Measurements from ENCODE around the gene ERN1. TPM values are rescaled to one million over a fixed set of nuclear protein-coding genes. Genes with fewer than 3 reads are reported as not detected.

The ERN1 gene
- polyA plus RNA-seq, 4 donors, result 8.8 to 10.7 (median 9.5) TPM

DNA sequence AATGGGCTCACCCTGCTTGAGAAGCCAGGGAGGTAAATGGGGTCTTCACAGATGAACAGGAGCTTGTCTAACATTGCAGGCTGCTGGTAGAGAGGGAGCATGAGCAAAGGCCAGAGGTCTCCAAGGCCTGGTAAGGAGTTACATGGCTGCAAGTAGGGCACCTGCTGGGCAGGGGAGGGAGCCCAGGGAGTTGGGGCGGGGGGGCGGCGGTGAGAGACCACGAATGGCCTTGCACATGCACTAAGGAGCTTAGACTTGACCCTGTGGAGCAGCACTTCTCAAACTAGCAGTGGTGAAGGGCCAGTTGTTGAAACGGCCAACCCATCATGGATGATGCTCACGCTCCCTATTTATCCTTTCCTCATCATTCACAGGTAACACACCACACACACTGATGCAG is 38.4 kb downstream of the ERN1 start:
- DNase-seq (ENCODE audit: low read depth in 4 of 4, low spot score in 3 of 4), result no peak

DNA sequence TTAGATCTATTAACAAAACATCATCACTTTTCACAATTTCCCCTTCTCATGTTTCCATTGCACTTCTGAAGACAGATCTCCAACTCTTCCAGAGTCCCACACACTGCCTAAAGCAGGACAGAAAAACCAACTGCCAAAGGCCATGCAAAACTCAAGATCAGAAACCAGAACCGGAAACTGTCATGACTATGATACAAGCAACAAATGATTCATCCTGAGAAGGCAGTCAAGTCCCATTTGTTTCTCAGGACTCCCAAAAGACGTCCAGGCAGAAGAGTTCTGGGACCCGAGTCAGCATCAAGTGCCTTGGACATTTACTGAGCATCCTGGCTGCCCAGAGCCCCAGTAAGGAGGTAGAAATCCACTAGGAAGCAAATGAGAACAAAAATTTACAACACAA is 38.8 kb downstream of the ERN1 start:
- no peak for DNase-seq (ENCODE audit: low read depth in 4 of 4, low spot score in 3 of 4)

DNA sequence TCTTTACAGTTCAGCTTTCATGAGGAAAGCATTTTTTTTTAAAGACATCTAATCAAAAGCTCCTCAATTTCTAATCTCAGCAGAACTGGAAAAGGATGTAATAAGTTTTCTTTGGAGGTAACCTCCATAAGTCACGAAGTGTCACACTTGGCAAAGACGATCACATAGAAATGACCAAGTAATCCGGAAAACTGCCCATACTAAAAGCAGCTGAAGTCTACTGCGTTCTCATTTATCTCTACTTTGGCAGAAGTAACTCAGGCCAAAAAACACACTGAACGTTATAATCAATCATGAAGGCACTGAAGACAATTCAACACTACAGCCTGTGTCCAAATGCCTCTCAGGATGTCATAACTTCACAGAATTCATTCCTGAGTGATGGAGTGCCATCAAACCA is 39.8 kb downstream of the ERN1 start:
- no peak for DNase-seq (ENCODE audit: low read depth in 4 of 4, low spot score in 3 of 4)

DNA sequence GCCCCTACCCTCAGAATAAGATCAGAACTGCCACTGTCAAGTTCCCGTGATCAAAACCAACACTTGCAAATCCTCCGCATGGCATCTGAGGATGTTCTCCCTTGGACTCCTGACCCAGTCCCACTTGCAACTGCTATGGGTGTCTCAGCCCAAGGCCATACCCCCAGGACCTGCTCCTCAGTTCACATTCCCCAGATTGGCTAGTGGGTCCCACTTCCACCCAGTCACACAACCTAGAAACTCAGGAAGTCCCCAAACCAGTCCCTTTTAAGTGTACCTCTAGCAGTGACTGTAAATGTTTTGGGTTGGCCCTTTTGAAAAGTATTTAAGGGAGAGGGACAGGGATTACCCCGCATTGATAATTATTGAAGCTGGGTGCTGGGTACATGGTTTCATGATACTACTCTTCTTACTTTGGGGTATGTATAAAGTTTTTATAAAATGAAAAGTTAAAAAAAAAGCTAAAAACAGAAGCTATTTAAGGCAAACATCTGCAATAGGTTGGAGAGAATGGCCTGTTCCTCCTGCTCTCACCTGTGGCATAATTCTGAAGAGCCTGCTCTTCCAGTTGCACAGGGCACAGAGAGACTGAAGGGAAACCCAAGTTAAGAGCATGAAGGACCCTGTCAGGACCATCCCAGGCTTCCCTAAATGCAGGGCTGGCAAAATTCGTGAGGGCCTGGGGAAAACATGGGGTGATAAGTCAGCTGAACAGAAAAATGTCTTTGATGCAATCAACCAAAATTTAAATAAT is 42.5 kb downstream of the ERN1 start:
- no peak for DNase-seq (ENCODE audit: low read depth in 4 of 4, low spot score in 3 of 4)

DNA sequence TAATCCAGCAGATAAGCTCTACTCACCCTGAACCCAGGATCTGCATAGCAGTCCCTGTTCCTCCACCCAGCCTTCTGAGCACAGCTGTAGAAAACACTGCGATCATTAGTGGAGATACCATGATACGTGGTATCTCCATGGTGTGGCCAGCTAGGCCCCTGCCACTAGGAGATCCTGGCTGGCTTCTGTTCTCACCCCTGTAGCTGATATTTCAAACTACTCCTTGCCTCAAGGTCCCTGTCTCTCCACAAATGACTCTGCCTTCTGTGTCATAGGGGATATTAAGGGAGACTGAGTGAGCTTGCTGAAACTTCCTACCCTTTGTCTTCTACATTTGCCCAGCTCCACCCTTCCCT is 44.3 kb downstream of the ERN1 start:
- DNase-seq (ENCODE audit: low read depth in 4 of 4, low spot score in 3 of 4), result no peak

- no peak for DNase-seq (ENCODE audit: low read depth in 4 of 4, low spot score in 3 of 4)
These were observed 44.8 kb downstream of the ERN1 start for GRCh38 chr17:64084940-64085649.

DNA sequence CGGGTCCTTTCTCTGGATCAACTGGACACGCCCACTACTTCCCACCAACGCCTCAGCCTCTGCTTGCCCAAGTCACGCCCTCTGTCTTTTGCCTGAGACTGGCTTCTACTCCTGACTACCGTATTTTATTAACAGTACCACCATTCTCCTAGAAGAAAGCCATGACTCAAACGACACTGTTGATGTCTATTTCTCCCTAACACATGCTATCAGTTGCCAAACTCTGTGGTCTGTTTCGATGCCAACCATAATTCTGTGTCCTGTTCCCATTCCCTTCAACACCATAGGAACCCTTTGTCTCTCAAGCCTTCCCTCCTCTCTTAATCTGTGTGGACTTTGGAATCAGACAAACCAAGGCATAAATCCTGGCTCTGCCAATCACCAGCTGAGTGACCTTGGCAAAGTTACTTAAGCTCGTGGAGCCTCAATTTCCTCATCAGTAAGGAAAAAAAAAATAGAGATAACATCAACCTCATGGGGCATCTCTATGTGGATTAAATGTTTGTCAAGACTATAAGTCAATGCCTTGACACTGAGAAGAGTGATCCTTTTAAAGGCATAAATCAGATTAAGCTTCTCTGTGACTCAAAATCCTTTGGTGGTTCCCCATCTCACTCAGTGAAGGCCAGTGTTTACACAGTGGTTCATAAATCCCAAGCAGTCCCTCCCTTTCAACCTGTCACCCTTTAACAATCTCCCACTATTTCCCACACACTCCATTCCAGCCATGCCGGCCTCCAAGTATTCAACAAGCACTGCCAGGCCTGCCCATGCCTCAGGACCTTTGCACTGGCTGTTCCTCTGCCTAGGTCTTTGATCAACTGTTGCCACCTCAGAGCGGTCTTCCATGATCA is 45.6 kb downstream of the ERN1 start:
- DNase-seq (ENCODE audit: low read depth in 4 of 4, low spot score in 3 of 4), result no peak

DNA sequence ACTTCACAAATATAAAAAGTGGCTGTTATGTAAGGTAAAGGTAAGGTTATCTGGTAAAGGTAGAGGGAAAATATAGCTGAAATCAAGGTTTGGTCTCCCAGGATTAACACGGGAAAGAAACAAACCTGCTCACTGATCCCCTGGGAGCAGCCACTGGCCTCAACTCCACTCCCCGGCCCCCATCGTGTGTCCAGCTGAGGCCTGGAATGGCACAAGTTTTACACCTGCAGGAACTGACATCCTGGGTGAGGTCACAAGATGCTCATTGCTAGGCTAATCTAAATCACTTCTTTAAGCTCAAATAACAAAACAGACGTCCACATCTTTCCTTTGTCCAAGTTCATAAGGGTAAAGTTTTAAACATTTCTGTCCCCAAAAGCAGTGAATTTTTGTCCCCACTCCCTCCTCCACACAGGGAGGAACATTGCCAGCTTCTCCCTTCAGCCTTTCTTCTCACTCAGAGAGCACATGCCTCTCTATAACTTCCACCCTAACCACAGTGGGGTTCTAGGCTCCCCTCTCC is 46.3 kb downstream of the ERN1 start:
- DNase-seq (ENCODE audit: low read depth in 4 of 4, low spot score in 3 of 4), result no peak

DNA sequence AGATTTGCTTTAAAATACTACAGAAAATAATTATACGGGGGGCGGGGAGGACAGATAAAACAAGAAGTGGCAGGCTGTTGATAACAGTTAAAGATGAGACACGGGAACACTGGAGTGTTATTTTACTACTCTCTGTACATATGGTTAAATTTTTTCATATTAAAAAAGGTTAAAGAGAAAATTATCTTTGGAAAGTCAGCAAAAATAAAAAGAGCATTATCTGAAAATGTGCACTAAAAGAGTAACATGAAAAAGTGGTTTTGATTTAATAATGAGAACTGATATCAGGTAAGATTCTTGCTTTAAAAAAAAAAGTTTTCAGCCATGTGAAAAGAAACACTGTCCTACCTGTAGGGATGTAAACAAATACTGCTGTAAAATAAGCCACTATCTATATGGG is 46.9 kb downstream of the ERN1 start:
- DNase-seq (ENCODE audit: low read depth in 4 of 4, low spot score in 3 of 4), result no peak

DNA sequence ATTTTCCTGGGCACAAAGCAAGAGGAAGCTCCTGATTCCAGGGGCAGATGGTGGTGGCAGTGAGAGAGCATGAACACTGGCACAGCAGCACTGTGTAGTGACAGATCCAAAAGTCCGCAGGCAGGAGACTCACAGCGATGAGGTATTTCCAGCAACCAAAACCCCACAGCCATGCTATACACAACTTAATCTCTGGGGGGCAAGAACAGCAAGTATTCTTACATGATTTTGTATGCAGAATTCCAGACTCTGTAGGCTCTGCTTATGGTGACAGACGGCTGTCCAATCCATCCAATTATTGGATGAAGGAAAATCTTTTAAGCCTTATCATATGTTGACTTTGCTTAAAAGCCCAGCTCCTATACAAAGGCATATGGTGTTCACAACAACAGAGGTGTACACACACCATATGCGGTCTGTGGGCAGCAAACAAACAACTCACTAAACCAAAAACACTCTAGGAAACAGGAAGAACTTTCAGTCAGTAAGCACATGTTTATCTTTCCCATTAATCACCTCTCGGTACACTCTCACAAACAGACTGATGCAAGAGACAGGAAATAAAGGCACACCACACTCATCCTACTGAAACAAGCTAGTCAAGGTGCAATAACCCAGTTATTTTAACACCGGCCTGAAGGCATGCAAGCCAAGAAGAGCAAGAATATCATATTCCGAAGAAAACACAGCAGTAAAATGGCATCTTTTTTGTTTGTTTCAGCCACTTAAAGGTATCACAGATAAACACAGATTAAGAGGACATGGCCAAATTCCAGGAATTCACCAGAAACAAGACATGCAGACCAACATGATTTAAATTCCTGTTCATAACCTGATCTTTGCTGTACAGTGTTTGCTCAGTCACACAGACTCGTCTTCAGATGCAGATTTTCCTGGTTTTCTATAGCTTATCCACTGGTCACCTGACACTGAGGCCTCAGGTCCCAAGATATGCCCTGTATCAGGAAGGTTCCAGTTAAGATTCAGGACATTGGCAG is 47.8 kb downstream of the ERN1 start:
- DNase-seq (ENCODE audit: low read depth in 4 of 4, low spot score in 3 of 4), result no peak

DNA sequence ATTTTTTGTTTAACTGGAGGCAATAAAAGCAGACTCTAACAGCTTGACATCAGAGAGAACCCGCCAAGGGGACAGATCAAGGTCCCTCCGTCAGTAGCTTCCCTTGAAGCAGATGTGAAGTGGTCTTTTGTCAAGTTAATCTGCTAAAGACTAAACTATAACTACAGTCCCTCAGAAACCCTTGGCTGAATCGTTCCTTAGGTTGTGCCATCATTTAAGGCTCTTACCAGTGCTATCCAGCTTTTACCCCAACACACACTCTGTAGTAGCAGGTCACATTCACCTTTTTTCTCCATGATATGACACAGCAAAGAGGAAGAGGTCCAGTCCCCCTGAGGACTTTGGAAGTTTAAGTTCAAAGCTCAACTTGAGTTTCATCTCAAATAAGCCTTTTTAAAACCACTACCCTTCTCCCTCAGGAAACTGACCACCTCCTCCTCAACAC is 49.7 kb downstream of the ERN1 start:
- DNase-seq (ENCODE audit: low read depth in 4 of 4, low spot score in 3 of 4), result no peak

DNA sequence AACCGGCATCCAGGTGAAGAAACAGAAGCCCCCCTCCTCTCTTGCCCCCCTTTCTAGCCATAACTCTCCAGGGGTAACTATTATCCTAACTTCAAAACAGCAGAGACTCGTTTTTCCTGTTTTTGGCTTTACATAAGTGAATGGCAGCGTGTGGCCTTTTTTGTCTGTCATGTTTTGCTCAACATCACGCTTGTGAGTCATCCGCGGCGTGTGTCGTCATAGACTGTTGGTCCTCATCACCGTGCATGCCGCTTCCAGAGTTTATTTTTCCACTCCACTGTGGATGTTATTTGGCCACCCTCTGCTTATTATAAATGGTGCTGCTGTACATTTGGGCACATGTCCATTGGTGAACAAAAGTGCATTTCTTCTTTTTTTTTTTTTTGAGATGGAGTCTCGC is 52.6 kb downstream of the ERN1 start:
- no peak for DNase-seq (ENCODE audit: low read depth in 4 of 4, low spot score in 3 of 4)

GRCh38 chr17:64075913-64076312 is 54.0 kb downstream of the ERN1 start:
- no peak for DNase-seq (ENCODE audit: low read depth in 4 of 4, low spot score in 3 of 4)

GRCh38 chr17:64074704-64075426 is 55.1 kb downstream of the ERN1 start:
- DNase-seq (ENCODE audit: low read depth in 4 of 4, low spot score in 3 of 4), result no peak

- no peak for DNase-seq (ENCODE audit: low read depth in 4 of 4, low spot score in 3 of 4)
These were observed 55.9 kb downstream of the ERN1 start for GRCh38 chr17:64073771-64074703.

- DNase-seq (ENCODE audit: low read depth in 4 of 4, low spot score in 3 of 4), result no peak
These were observed 58.8 kb downstream of the ERN1 start for GRCh38 chr17:64071111-64071510.

DNA sequence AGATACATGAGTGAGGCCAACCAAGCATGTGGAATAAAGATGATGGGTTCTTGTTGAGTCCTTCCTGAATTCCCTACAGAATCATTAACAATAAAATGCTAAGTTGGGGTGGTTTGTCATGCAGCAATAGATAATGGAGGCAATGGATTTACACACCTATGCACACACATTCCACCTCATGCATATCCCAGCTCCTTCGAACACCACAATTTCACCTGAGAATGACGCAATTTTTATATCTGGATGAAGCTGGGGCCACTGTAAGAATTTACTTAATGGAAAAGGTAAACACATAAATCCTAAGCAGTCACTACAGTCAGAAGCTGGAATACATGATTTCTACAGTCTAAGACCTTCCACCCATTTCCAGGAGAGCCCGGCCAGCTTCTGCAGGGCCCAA is 59.7 kb downstream of the ERN1 start:
- no peak for DNase-seq (ENCODE audit: low read depth in 4 of 4, low spot score in 3 of 4)

DNA sequence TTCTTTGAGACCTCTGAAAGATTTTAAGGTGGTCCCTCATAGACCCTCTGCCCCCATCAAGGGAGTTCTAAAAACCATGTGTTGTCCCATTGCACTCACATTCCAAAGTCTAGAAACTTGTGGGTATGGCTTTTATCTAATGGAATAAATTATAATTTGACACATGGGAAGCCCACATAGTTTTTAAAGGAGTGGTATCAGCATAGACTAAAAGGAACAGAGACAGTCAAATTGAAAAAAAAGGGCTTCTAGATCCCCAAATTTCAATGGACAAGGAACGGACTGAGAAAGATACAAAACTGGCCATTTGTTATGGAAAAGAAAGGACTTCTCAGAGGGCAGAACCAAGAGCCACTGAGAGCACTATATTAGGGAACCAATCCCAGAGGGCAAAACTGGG is 60.8 kb downstream of the ERN1 start:
- DNase-seq (ENCODE audit: low read depth in 4 of 4, low spot score in 3 of 4), result no peak
